Occipital lobe (tissue), 2 donors: ENCODE data around the gene MRPS31. TPM values are rescaled to one million over a fixed set of nuclear protein-coding genes. Genes with fewer than 3 reads are reported as not detected.
"Not testable (repeated sequence)": the region's sequence is repeated elsewhere in the genome, so short reads cannot be mapped to it uniquely, and the experiment has no call there.

Source experiments
- DNase-seq: peaks from one replicate; lab custom pipeline; 2025; lab: John Stamatoyannopoulos, UW
- total RNA-seq: library from RNA; depleted of rRNA; stranded (reverse); fragments of >200 nt; gene quantifications from one replicate; pipeline ENCODE4 v1.2.3, GENCODE V29; 2014

The MRPS31 gene
- total RNA-seq, 1 donor from 2014 or later, result 30.9 TPM

GRCh38 chr13:40762849-40763248 is 8.1 kb downstream of the MRPS31 start:
- DNase-seq, result no peak

GRCh38 chr13:40758811-40759210 is 12.2 kb downstream of the MRPS31 start:
- no peak for DNase-seq

- no peak for DNase-seq
Measured at GRCh38 chr13:40756042-40756441, 14.9 kb downstream of the MRPS31 start.

- no peak for DNase-seq
Measured at GRCh38 chr13:40755082-40755700, 15.8 kb downstream of the MRPS31 start.

- no peak for DNase-seq
Measured at GRCh38 chr13:40749327-40749726, 21.7 kb downstream of the MRPS31 start.

- not testable (repeated sequence) for DNase-seq
Measured at GRCh38 chr13:40735232-40735548, 35.8 kb downstream of the MRPS31 start.

- DNase-seq, result not testable (repeated sequence)
Measured at GRCh38 chr13:40734536-40735231, 36.3 kb downstream of the MRPS31 start.

GRCh38 chr13:40732658-40733057 is 38.3 kb downstream of the MRPS31 start:
- no peak for DNase-seq

- DNase-seq, result no peak
Measured at GRCh38 chr13:40728595-40728994, 42.4 kb downstream of the MRPS31 start.

- not testable (repeated sequence) for DNase-seq
Measured at GRCh38 chr13:40714433-40714832, 56.6 kb downstream of the MRPS31 start.

- DNase-seq, result no peak
Measured at GRCh38 chr13:40706439-40706838, 64.6 kb downstream of the MRPS31 start.

- no peak for DNase-seq
Measured at GRCh38 chr13:40697711-40698110, 73.3 kb downstream of the MRPS31 start.

GRCh38 chr13:40694426-40694825 is 76.6 kb downstream of the MRPS31 start:
- DNase-seq, result no peak

- DNase-seq, result no peak
Measured at GRCh38 chr13:40692946-40693345, 78.0 kb downstream of the MRPS31 start.

- no peak for DNase-seq
Measured at GRCh38 chr13:40688781-40689180, 82.2 kb downstream of the MRPS31 start.

- DNase-seq, result no peak
Measured at GRCh38 chr13:40682449-40683240, 88.3 kb downstream of the MRPS31 start.

- DNase-seq, result no peak
Measured at GRCh38 chr13:40681341-40682146, 89.4 kb downstream of the MRPS31 start.

- DNase-seq, result no peak
Measured at GRCh38 chr13:40680659-40681323, 90.2 kb downstream of the MRPS31 start.

GRCh38 chr13:40679480-40679985 is 91.5 kb downstream of the MRPS31 start:
- DNase-seq, result no peak
